NCI-H1092 treated with DMSO at 0.1 percent for 48 hours (cell line): ENCODE measurements around the gene VIPR1.
"Not testable (repeated sequence)": the region's sequence is repeated elsewhere in the genome, so short reads cannot be mapped to it uniquely, and the experiment has no call there.

Source experiments
- DNase-seq: peaks from one replicate; lab custom pipeline; 2025; lab: John Stamatoyannopoulos, UW

The VIPR1 gene

GRCh38 chr3:42535981-42536784, 33.7 kb downstream of the VIPR1 start:
- no peak for DNase-seq

GRCh38 chr3:42537350-42537749, 34.9 kb downstream of the VIPR1 start:
- DNase-seq: no peak

- DNase-seq: no peak
These were observed 37.6 kb downstream of the VIPR1 start for GRCh38 chr3:42539871-42540714.

- DNase-seq: no peak
These were observed 38.6 kb downstream of the VIPR1 start for GRCh38 chr3:42541079-42541478.

- peak; percentile 84 for DNase-seq
These were observed 42.2 kb downstream of the VIPR1 start for GRCh38 chr3:42544492-42545283.

- DNase-seq: no peak
These were observed 42.9 kb downstream of the VIPR1 start for GRCh38 chr3:42545284-42545900.

- no peak for DNase-seq
These were observed 44.3 kb downstream of the VIPR1 start for GRCh38 chr3:42546691-42547213.

GRCh38 chr3:42547401-42547945, 45.0 kb downstream of the VIPR1 start:
- DNase-seq: peak; percentile 30

- DNase-seq: no peak
These were observed 46.7 kb downstream of the VIPR1 start for GRCh38 chr3:42549131-42549530.

- no peak for DNase-seq
These were observed 47.8 kb downstream of the VIPR1 start for GRCh38 chr3:42550250-42550649.

GRCh38 chr3:42552830-42553229, 50.4 kb downstream of the VIPR1 start:
- no peak for DNase-seq

- DNase-seq: no peak
These were observed 53.7 kb downstream of the VIPR1 start for GRCh38 chr3:42556089-42556632.

- not testable (repeated sequence) for DNase-seq
These were observed 54.4 kb downstream of the VIPR1 start for GRCh38 chr3:42556817-42557216.

- DNase-seq: no peak
These were observed 55.4 kb downstream of the VIPR1 start for GRCh38 chr3:42557854-42558253.

- DNase-seq: no peak
These were observed 59.8 kb downstream of the VIPR1 start for GRCh38 chr3:42562047-42562907.

GRCh38 chr3:42569593-42570142, 67.2 kb downstream of the VIPR1 start:
- DNase-seq: no peak

GRCh38 chr3:42572278-42572677, 69.8 kb downstream of the VIPR1 start:
- no peak for DNase-seq

GRCh38 chr3:42575137-42575741, 72.8 kb downstream of the VIPR1 start:
- no peak for DNase-seq

GRCh38 chr3:42578054-42578453, 75.6 kb downstream of the VIPR1 start:
- DNase-seq: no peak
